ENCODE data around the gene TYROBP. TPM values are rescaled to one million over a fixed set of nuclear protein-coding genes. Genes with fewer than 3 reads are reported as not detected.

Gene TYROBP
- total RNA-seq, 4 donors from 2014 or later, result 4.5 to 95.9 (median 33.8) TPM

DNA sequence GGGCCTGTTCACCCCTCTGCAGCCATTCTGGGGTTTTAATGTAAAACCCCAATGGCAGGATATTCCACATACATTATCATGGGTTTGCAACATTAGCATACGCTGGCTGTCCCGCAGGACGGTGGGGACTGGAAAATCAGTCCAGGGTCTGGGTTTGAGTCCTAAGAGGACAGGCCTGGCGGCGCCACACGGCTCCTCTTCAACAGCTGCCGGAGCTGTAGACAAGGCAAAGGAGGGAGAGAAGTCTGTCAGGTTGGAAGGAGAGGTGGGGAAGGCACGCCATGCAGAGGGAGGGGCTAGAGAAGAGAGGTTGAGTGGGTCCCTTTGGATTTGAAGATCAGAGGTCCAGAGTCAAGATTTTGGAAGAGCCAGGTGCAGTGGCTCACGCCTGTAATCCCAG is 19.7 kb downstream of the TYROBP start:
- WGBS, 2 donors, result 84 to 93% methylated on average over 8 to 9 of the region's 9 CpGs
- Histone ChIP-seq H3K9me3 (no peaks in the 10 kb centered on the region), H3K27me3 (no peaks in the 10 kb centered on the region), H3K36me3 (peaks cover 11 to 69% (median 29%) of the 10 kb centered on the region in 3 donors), H3K4me1 (no peaks in the 10 kb centered on the region), H3K27ac (no peak overlapping the region), H3K4me3 (no peak overlapping the region)
- intact Hi-C loops (cut with DNase I), result no loop called here
- TF ChIP-seq, protein P1, sequence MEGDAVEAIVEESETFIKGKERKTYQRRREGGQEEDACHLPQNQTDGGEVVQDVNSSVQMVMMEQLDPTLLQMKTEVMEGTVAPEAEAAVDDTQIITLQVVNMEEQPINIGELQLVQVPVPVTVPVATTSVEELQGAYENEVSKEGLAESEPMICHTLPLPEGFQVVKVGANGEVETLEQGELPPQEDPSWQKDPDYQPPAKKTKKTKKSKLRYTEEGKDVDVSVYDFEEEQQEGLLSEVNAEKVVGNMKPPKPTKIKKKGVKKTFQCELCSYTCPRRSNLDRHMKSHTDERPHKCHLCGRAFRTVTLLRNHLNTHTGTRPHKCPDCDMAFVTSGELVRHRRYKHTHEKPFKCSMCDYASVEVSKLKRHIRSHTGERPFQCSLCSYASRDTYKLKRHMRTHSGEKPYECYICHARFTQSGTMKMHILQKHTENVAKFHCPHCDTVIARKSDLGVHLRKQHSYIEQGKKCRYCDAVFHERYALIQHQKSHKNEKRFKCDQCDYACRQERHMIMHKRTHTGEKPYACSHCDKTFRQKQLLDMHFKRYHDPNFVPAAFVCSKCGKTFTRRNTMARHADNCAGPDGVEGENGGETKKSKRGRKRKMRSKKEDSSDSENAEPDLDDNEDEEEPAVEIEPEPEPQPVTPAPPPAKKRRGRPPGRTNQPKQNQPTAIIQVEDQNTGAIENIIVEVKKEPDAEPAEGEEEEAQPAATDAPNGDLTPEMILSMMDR (IDR thresholded peaks at IDR 0.05), result no peak
- TF ChIP-seq POLR2A (IDR thresholded peaks at IDR 0.05), result no peak
- no peak for DNase-seq

- intact Hi-C loops (cut with DNase I), result no loop called here
- Histone ChIP-seq H3K9me3 (no peaks in the 10 kb centered on the region), H3K4me1 (no peaks in the 10 kb centered on the region), H3K4me3 (no peak overlapping the region), H3K27ac (no peak overlapping the region), H3K27me3 (no peaks in the 10 kb centered on the region), H3K36me3 (peaks cover 11 to 57% (median 29%) of the 10 kb centered on the region in 3 donors)
- WGBS, 2 donors, result 93 to 96% methylated on average over 3 to 4 of the region's 5 CpGs
- DNase-seq, result no peak
- no peak for TF ChIP-seq POLR2A (IDR thresholded peaks at IDR 0.05)
- TF ChIP-seq, protein P1 (IDR thresholded peaks at IDR 0.05), result no peak
Observed at GRCh38 chr19:35887197-35887596, 20.9 kb downstream of the TYROBP start.

DNA sequence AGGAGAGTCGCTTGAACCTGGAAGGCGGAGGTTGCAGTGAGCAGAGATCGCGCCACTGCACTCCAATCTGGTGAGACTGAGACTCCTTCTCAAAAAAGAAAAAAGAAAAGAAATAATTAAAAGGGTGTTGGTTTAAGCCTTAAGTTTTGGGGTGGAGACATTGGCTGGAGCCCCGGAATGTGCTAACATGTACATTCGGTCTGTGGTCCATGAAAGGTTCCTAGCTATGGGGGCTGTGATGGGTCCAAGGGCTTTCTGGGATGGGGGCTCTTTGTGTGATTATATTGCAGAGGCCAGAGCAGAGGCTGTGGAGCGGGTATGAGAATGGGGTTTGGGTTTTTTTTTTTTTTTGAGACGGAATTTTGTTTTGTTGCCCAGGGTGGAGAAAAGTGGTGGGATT is 22.2 kb downstream of the TYROBP start:
- no peak for TF ChIP-seq POLR2A (IDR thresholded peaks at IDR 0.05)
- TF ChIP-seq, protein P1 (IDR thresholded peaks at IDR 0.05), result no peak
- 85 to 86% methylated on average over 8 of the region's 8 CpGs for WGBS, 2 donors
- H3K4me3 ChIP-seq, result no peak overlapping the region
- no peaks in the 10 kb centered on the region for H3K4me1 ChIP-seq
- no peaks in the 10 kb centered on the region for H3K27me3 ChIP-seq
- H3K36me3 ChIP-seq, result peaks cover 11 to 44% (median 29%) of the 10 kb centered on the region in 3 donors
- no peak for DNase-seq
- intact Hi-C loops (cut with DNase I), result no loop called here
- no peaks in the 10 kb centered on the region for H3K9me3 ChIP-seq
- H3K27ac ChIP-seq, result no peak overlapping the region

GRCh38 chr19:35885225-35885738 is 22.8 kb downstream of the TYROBP start:
- WGBS, 2 donors, result 82 to 84% methylated on average over 4 to 6 of the region's 6 CpGs
- Histone ChIP-seq H3K36me3 (peaks cover 11 to 38% (median 28%) of the 10 kb centered on the region in 3 donors), H3K27ac (no peak overlapping the region), H3K4me3 (no peak overlapping the region), H3K27me3 (no peaks in the 10 kb centered on the region), H3K4me1 (no peaks in the 10 kb centered on the region), H3K9me3 (no peaks in the 10 kb centered on the region)
- intact Hi-C loops (cut with DNase I), result no loop called here
- TF ChIP-seq, protein P1 (IDR thresholded peaks at IDR 0.05), result no peak
- no peak for TF ChIP-seq POLR2A (IDR thresholded peaks at IDR 0.05)
- DNase-seq, result no peak

- Histone ChIP-seq H3K27me3 (peaks cover 0 to 8% (median 0%) of the 10 kb centered on the region in 4 donors), H3K4me1 (peaks cover 0 to 6% (median 0%) of the 10 kb centered on the region in 3 donors), H3K9me3 (no peaks in the 10 kb centered on the region), H3K27ac (no peak overlapping the region), H3K4me3 (no peak overlapping the region), H3K36me3 (peaks cover 11 to 24% (median 14%) of the 10 kb centered on the region in 3 donors)
- WGBS, 2 donors, result 55 to 58% methylated on average over 2 of the region's 2 CpGs
- no peak for DNase-seq
- intact Hi-C loops (cut with DNase I), result loop anchor here (5.0 kb wide), 1 partner anchor 48 kb away; no protein-coding TSS in a partner anchor
- no peak for TF ChIP-seq POLR2A (IDR thresholded peaks at IDR 0.05)
Observed at GRCh38 chr19:35883882-35884281, 24.2 kb downstream of the TYROBP start.

Data from esophagus squamous epithelium (tissue), 5 donors.